ENCODE data around the gene APPBP2. TPM values are rescaled to one million over a fixed set of nuclear protein-coding genes. Genes with fewer than 3 reads are reported as not detected.
"Not testable (repeated sequence)": the region's sequence is repeated elsewhere in the genome, so short reads cannot be mapped to it uniquely, and the experiment has no call there.

The APPBP2 gene
- polyA plus RNA-seq, 2 of the 4 experiments (the other 2 are of a cell fraction), result 31.6 to 32.1 TPM

DNA sequence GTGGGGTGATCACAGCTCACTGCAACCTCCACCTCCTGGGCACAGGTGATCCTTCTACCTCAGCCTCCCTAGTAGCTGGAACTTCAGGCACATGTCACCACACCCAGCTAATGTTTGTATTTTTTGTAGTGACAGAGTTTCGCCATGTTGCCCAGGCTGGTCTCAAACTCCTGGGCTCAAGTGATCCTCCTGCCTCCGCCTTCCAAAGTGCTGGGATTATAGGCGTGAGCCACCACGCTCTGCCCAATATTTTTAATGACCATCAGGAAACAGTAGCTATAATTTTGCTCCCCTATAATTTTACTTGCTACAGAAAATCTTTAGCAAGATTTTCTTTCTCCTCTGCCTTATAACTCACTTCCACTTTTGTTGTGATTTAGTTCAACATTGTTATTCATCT is 29.7 kb upstream of the APPBP2 start:
- FAIRE-seq, result peak; percentile 51

GRCh38 chr17:60554377-60554788 is 28.3 kb upstream of the APPBP2 start:
- Histone ChIP-seq H3K9me3 (peaks cover 19% of the 10 kb centered on the region), H3K4me2 (no peak overlapping the region), H3K27ac (no peak overlapping the region), H3K4me1 (no peaks in the 10 kb centered on the region), H3K4me3 (no peak overlapping the region)
- WGBS (ENCODE audit: missing lambda C conversion rate), result 43% methylated on average over 2 of the region's 2 CpGs
- TF ChIP-seq CHD4 (IDR thresholded peaks at IDR 0.05; ENCODE audit: borderline replicate concordance) (no peak), PHF8 (IDR thresholded peaks at IDR 0.05; ENCODE audit: borderline replicate concordance, low read depth) (no peak)
- ATAC-seq, result no peak
- no peak for FAIRE-seq
- DNase-seq (ENCODE audit: low read depth in 1 of 2, low spot score in 1 of 2), result no peak
- CTCF ChIA-PET, result interaction anchor here (0.9 to 3.2 kb wide), 7 partner anchors 11 to 45 kb away, joined by 3 to 19 read pairs (median 4); partner anchors contain the start of gene PPM1D
- POLR2A ChIA-PET, result no interaction called here

More for the DNA sequence above, 29.7 kb upstream of the APPBP2 start:
- Histone ChIP-seq H3K27ac (no peak overlapping the region), H3K4me2 (no peak overlapping the region), H3K4me3 (no peak overlapping the region), H3K9me3 (peaks cover 19% of the 10 kb centered on the region), H3K4me1 (no peaks in the 10 kb centered on the region)
- ChIA-PET POLR2A (no interaction called here), CTCF (interaction anchor here (1.0 to 3.2 kb wide), 4 partner anchors 9 to 22 kb away, joined by 3 to 19 read pairs (median 12); no protein-coding TSS in a partner anchor)
- DNase-seq (ENCODE audit: low read depth in 1 of 2, low spot score in 1 of 2) (no peak), ATAC-seq (no peak)
- 88% methylated on average over 4 of the region's 4 CpGs for WGBS (ENCODE audit: missing lambda C conversion rate)
- no peak for TF ChIP-seq BHLHE40 (IDR thresholded peaks at IDR 0.05; ENCODE audit: low read depth, low read length)

GRCh38 chr17:60552255-60552654 is 26.2 kb upstream of the APPBP2 start:
- H3K27ac ChIP-seq; H3K4me1 ChIP-seq; H3K4me2 ChIP-seq; CTCF ChIA-PET; FAIRE-seq; H3K4me3 ChIP-seq; DNase-seq (ENCODE audit: low read depth in 1 of 2, low spot score in 1 of 2); H3K9me3 ChIP-seq; ATAC-seq; POLR2A ChIA-PET: not testable (repeated sequence)
- WGBS (ENCODE audit: missing lambda C conversion rate), result 82% methylated on average over 7 of the region's 13 CpGs

- Histone ChIP-seq H3K27ac (no peak overlapping the region), H3K4me3 (no peak overlapping the region), H3K9me3 (peaks cover 7% of the 10 kb centered on the region; the same call in 1 of the 3 replicates), H3K4me2 (no peak overlapping the region), H3K4me1 (no peaks in the 10 kb centered on the region)
- POLR2A ChIA-PET, result no interaction called here
- TF ChIP-seq KDM1A (IDR thresholded peaks at IDR 0.05; ENCODE audit: low read depth) (no peak), KDM5A (IDR thresholded peaks at IDR 0.05) (no peak), RFX5 (IDR thresholded peaks at IDR 0.05) (no peak), PHF8 (IDR thresholded peaks at IDR 0.05; ENCODE audit: borderline replicate concordance, low read depth) (no peak), RARB (CRISPR knock-in tag; IDR thresholded peaks at IDR 0.05) (no peak), FOSL2 (IDR thresholded peaks at IDR 0.05) (no peak), FOSL2 (CRISPR knock-in tag; IDR thresholded peaks at IDR 0.05) (no peak), BHLHE40 (IDR thresholded peaks at IDR 0.05; ENCODE audit: low read depth, low read length) (no peak), TP53 (CRISPR knock-in tag; IDR thresholded peaks at IDR 0.05) (no peak), EP300 (IDR thresholded peaks at IDR 0.05) (no peak), JUN (IDR thresholded peaks at IDR 0.05) (no peak), ZFP36 (IDR thresholded peaks at IDR 0.05; ENCODE audit: borderline replicate concordance, partially characterized antibody) (no peak), RNF2 (IDR thresholded peaks at IDR 0.05; ENCODE audit: borderline replicate concordance, low read depth) (no peak), MAFK (IDR thresholded peaks at IDR 0.05; ENCODE audit: partially characterized antibody) (no peak), HOXB5 (CRISPR knock-in tag; IDR thresholded peaks at IDR 0.05) (no peak), TFCP2L1 (CRISPR knock-in tag; IDR thresholded peaks at IDR 0.05) (no peak), FOXS1 (CRISPR knock-in tag; IDR thresholded peaks at IDR 0.05) (no peak), BCL3 (IDR thresholded peaks at IDR 0.05) (no peak)
- TF ChIP-seq, protein P1, sequence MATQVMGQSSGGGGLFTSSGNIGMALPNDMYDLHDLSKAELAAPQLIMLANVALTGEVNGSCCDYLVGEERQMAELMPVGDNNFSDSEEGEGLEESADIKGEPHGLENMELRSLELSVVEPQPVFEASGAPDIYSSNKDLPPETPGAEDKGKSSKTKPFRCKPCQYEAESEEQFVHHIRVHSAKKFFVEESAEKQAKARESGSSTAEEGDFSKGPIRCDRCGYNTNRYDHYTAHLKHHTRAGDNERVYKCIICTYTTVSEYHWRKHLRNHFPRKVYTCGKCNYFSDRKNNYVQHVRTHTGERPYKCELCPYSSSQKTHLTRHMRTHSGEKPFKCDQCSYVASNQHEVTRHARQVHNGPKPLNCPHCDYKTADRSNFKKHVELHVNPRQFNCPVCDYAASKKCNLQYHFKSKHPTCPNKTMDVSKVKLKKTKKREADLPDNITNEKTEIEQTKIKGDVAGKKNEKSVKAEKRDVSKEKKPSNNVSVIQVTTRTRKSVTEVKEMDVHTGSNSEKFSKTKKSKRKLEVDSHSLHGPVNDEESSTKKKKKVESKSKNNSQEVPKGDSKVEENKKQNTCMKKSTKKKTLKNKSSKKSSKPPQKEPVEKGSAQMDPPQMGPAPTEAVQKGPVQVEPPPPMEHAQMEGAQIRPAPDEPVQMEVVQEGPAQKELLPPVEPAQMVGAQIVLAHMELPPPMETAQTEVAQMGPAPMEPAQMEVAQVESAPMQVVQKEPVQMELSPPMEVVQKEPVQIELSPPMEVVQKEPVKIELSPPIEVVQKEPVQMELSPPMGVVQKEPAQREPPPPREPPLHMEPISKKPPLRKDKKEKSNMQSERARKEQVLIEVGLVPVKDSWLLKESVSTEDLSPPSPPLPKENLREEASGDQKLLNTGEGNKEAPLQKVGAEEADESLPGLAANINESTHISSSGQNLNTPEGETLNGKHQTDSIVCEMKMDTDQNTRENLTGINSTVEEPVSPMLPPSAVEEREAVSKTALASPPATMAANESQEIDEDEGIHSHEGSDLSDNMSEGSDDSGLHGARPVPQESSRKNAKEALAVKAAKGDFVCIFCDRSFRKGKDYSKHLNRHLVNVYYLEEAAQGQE (IDR thresholded peaks at IDR 0.05), result no peak
- TF ChIP-seq, protein P2, sequence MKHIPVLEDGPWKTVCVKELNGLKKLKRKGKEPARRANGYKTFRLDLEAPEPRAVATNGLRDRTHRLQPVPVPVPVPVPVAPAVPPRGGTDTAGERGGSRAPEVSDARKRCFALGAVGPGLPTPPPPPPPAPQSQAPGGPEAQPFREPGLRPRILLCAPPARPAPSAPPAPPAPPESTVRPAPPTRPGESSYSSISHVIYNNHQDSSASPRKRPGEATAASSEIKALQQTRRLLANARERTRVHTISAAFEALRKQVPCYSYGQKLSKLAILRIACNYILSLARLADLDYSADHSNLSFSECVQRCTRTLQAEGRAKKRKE (CRISPR knock-in tag; IDR thresholded peaks at IDR 0.05; ENCODE audit: low read depth), result no peak
- FAIRE-seq (no peak), ATAC-seq (no peak), DNase-seq (ENCODE audit: low read depth in 1 of 2, low spot score in 1 of 2) (no peak)
- CTCF ChIA-PET, result interaction anchor here (1.1 to 1.7 kb wide), 2 partner anchors 14 to 21 kb away, joined by 3 read pairs; no protein-coding TSS in a partner anchor
- WGBS (ENCODE audit: missing lambda C conversion rate), result 59% methylated on average over 3 of the region's 3 CpGs
Measured at GRCh38 chr17:60548990-60549389, 22.9 kb upstream of the APPBP2 start.

Measured in A549 (cell line).